Stimulated activated CD4-positive, alpha-beta T cell treated with anti-CD3 and anti-CD28 coated beads, Interleukin-15, amount 100 ng/mL, for 24 hours (primary cell): ENCODE data around the gene IFI16.
"Not testable (repeated sequence)": the region's sequence is repeated elsewhere in the genome, so short reads cannot be mapped to it uniquely, and the experiment has no call there.

Experiments
- DNase-seq: peaks from one replicate; pipeline ENCODE4 v3.0.0-alpha.2; 2020

The IFI16 gene

GRCh38 chr1:159008744-159009188 is 941 bp upstream of the IFI16 start:
- DNase-seq: peak; percentile 72

GRCh38 chr1:159009287-159009686 is 420 bp upstream of the IFI16 start:
- DNase-seq: no peak

GRCh38 chr1:159010391-159010790 is 684 bp downstream of the IFI16 start:
- no peak for DNase-seq

- peak; percentile 39 for DNase-seq
Measured at GRCh38 chr1:159011001-159011400, 1.3 kb downstream of the IFI16 start.

- no peak for DNase-seq
Measured at GRCh38 chr1:159011751-159012150, 2.0 kb downstream of the IFI16 start.

GRCh38 chr1:159012495-159012894 is 2.8 kb downstream of the IFI16 start:
- peak; percentile 77 for DNase-seq

- DNase-seq: peak; percentile 12
Measured at GRCh38 chr1:159014003-159014571, 4.4 kb downstream of the IFI16 start.

- DNase-seq: peak; percentile 32
Measured at GRCh38 chr1:159014851-159015250, 5.1 kb downstream of the IFI16 start.

GRCh38 chr1:159015440-159015909 is 5.8 kb downstream of the IFI16 start:
- DNase-seq: peak; percentile 78

- DNase-seq: no peak
Measured at GRCh38 chr1:159023723-159024122, 14.0 kb downstream of the IFI16 start.

GRCh38 chr1:159025043-159025442 is 15.3 kb downstream of the IFI16 start:
- DNase-seq: no peak

- DNase-seq: not testable (repeated sequence)
Measured at GRCh38 chr1:159026841-159027240, 17.1 kb downstream of the IFI16 start.

- no peak for DNase-seq
Measured at GRCh38 chr1:159030311-159030710, 20.6 kb downstream of the IFI16 start.

- DNase-seq: no peak
Measured at GRCh38 chr1:159030877-159031447, 21.3 kb downstream of the IFI16 start.

- DNase-seq: no peak
Measured at GRCh38 chr1:159040206-159040605, 30.5 kb downstream of the IFI16 start.

- DNase-seq: peak; percentile 35
Measured at GRCh38 chr1:159040893-159041724, 31.4 kb downstream of the IFI16 start.

GRCh38 chr1:159046486-159046885 is 36.8 kb downstream of the IFI16 start:
- DNase-seq: not testable (repeated sequence)

GRCh38 chr1:159051436-159051835 is 41.7 kb downstream of the IFI16 start:
- no peak for DNase-seq

- no peak for DNase-seq
Measured at GRCh38 chr1:159054427-159054826, 44.7 kb downstream of the IFI16 start.

- no peak for DNase-seq
Measured at GRCh38 chr1:159055181-159055641, 45.5 kb downstream of the IFI16 start.

GRCh38 chr1:159056069-159056698 is 46.5 kb downstream of the IFI16 start:
- no peak for DNase-seq

- no peak for DNase-seq
Measured at GRCh38 chr1:159058751-159059150, 49.0 kb downstream of the IFI16 start.

- no peak for DNase-seq
Measured at GRCh38 chr1:159065106-159065505, 55.4 kb downstream of the IFI16 start.
